ENCODE measurements around the gene TMEM255B. TPM values are rescaled to one million over a fixed set of nuclear protein-coding genes. Genes with fewer than 3 reads are reported as not detected.
"Not testable (repeated sequence)": the region's sequence is repeated elsewhere in the genome, so short reads cannot be mapped to it uniquely, and the experiment has no call there.

Gene TMEM255B
- total and polyA plus RNA-seq, 7 experiments from 2014 or later = 0.08 to 3.3 (median 1.3) TPM; not detected in 1

- peaks cover 0 to 19% (median 0%) of the 10 kb centered on the region in 11 donors for H3K9me3 Mint-ChIP-seq
- Histone ChIP-seq H3K27ac (ENCODE audit: low read depth, low read length) (no peak overlapping the region), H3K4me1 (ENCODE audit: control insufficient read depth in 2 of 2, insufficient read depth in 2 of 2, low read length in 2 of 2) (no peaks in the 10 kb centered on the region), H3K4me3 (ENCODE audit: low read length) (no peak overlapping the region), H3K9me3 (ENCODE audit: control insufficient read depth in 2 of 3, low read length in 3 of 3) (no peaks in the 10 kb centered on the region), H3K27me3 (ENCODE audit: control insufficient read depth in 2 of 2, insufficient read depth in 2 of 2, low read length in 2 of 2) (no peaks in the 10 kb centered on the region), H3K36me3 (ENCODE audit: control insufficient read depth in 2 of 3, insufficient read depth in 3 of 3, low read length in 3 of 3) (no peaks in the 10 kb centered on the region)
- ChIA-PET CTCF (no interaction called here), POLR2A (no interaction called here)
- intact Hi-C loops (cut with micrococcal nuclease) = no loop called here
- H3K4me1 Mint-ChIP-seq = no peaks in the 10 kb centered on the region
- H3K4me3 Mint-ChIP-seq = no peak overlapping the region
- H3K27ac Mint-ChIP-seq = no peak overlapping the region
- H3K27me3 Mint-ChIP-seq = peaks cover 0 to 9% (median 0%) of the 10 kb centered on the region in 5 donors
- DNase-seq (no peak), ATAC-seq (no peak)
- no peaks in the 10 kb centered on the region for H3K36me3 Mint-ChIP-seq
Measured at GRCh38 chr13:113751491-113751890, 7.5 kb upstream of the TMEM255B start.

GRCh38 chr13:113752211-113752986 lies 6.6 kb upstream of the TMEM255B start:
- CTCF ChIA-PET; ATAC-seq; H3K4me1 ChIP-seq (ENCODE audit: control insufficient read depth in 2 of 2, insufficient read depth in 2 of 2, low read length in 2 of 2); H3K27me3 Mint-ChIP-seq; H3K27ac ChIP-seq (ENCODE audit: low read depth, low read length); intact Hi-C loops (cut with micrococcal nuclease); DNase-seq; H3K4me3 ChIP-seq (ENCODE audit: low read length); H3K36me3 ChIP-seq (ENCODE audit: control insufficient read depth in 2 of 3, insufficient read depth in 3 of 3, low read length in 3 of 3); H3K9me3 ChIP-seq (ENCODE audit: control insufficient read depth in 2 of 3, low read length in 3 of 3); H3K4me3 Mint-ChIP-seq; H3K27ac Mint-ChIP-seq; H3K27me3 ChIP-seq (ENCODE audit: control insufficient read depth in 2 of 2, insufficient read depth in 2 of 2, low read length in 2 of 2); H3K4me1 Mint-ChIP-seq; H3K36me3 Mint-ChIP-seq: not testable (repeated sequence)
- H3K9me3 Mint-ChIP-seq = peaks cover 0 to 21% (median 0%) of the 10 kb centered on the region in 11 donors
- POLR2A ChIA-PET = interaction anchor here (0.6 kb wide), 1 partner anchor 575 kb away, joined by 3 read pairs; no protein-coding TSS in a partner anchor

GRCh38 chr13:113753171-113753570 lies 5.9 kb upstream of the TMEM255B start:
- Mint-ChIP-seq H3K36me3 (no peaks in the 10 kb centered on the region), H3K27ac (no peak overlapping the region), H3K4me3 (no peak overlapping the region), H3K4me1 (peaks cover 0 to 6% (median under 1%) of the 10 kb centered on the region in 7 donors), H3K9me3 (peaks cover 0 to 21% (median 0%) of the 10 kb centered on the region in 11 donors), H3K27me3 (peaks cover 0 to 12% (median 8%) of the 10 kb centered on the region in 5 donors)
- Histone ChIP-seq H3K4me1 (ENCODE audit: control insufficient read depth in 2 of 2, insufficient read depth in 2 of 2, low read length in 2 of 2) (no peaks in the 10 kb centered on the region), H3K36me3 (ENCODE audit: control insufficient read depth in 2 of 3, insufficient read depth in 3 of 3, low read length in 3 of 3) (no peaks in the 10 kb centered on the region), H3K9me3 (ENCODE audit: control insufficient read depth in 2 of 3, low read length in 3 of 3) (no peaks in the 10 kb centered on the region), H3K27ac (ENCODE audit: low read depth, low read length) (no peak overlapping the region), H3K27me3 (ENCODE audit: control insufficient read depth in 2 of 2, insufficient read depth in 2 of 2, low read length in 2 of 2) (peaks cover 0 to 4% of the 10 kb centered on the region in 2 donors), H3K4me3 (ENCODE audit: low read length) (no peak overlapping the region)
- intact Hi-C loops (cut with micrococcal nuclease) = no loop called here
- no peak for DNase-seq
- CTCF ChIA-PET = no interaction called here
- no peak for ATAC-seq
- POLR2A ChIA-PET = interaction anchor here (0.6 kb wide), 1 partner anchor 574 kb away, joined by 3 read pairs; no protein-coding TSS in a partner anchor

- H3K27ac ChIP-seq (ENCODE audit: low read depth, low read length) = no peak overlapping the region
- DNase-seq (no peak), ATAC-seq (no peak)
- POLR2A ChIA-PET = no interaction called here
- peaks cover 0 to 18% (median 12%) of the 10 kb centered on the region in 5 donors for H3K27me3 Mint-ChIP-seq
- H3K9me3 ChIP-seq (ENCODE audit: control insufficient read depth in 2 of 3, low read length in 3 of 3) = no peaks in the 10 kb centered on the region
- peaks cover 2 to 11% (median 7%) of the 10 kb centered on the region in 7 donors for H3K4me1 Mint-ChIP-seq
- H3K27me3 ChIP-seq (ENCODE audit: control insufficient read depth in 2 of 2, insufficient read depth in 2 of 2, low read length in 2 of 2) = peaks cover 0 to 7% of the 10 kb centered on the region in 2 donors
- H3K4me3 Mint-ChIP-seq = no peak overlapping the region
- H3K4me3 ChIP-seq (ENCODE audit: low read length) = no peak overlapping the region
- peaks cover 0 to 21% (median 0%) of the 10 kb centered on the region in 11 donors for H3K9me3 Mint-ChIP-seq
- intact Hi-C loops (cut with micrococcal nuclease) = no loop called here
- no peaks in the 10 kb centered on the region for H3K36me3 Mint-ChIP-seq
- H3K36me3 ChIP-seq (ENCODE audit: control insufficient read depth in 2 of 3, insufficient read depth in 3 of 3, low read length in 3 of 3) = no peaks in the 10 kb centered on the region
- H3K4me1 ChIP-seq (ENCODE audit: control insufficient read depth in 2 of 2, insufficient read depth in 2 of 2, low read length in 2 of 2) = peaks cover 0 to 6% of the 10 kb centered on the region in 2 donors
- CTCF ChIA-PET = no interaction called here
- no peak overlapping the region for H3K27ac Mint-ChIP-seq
Measured at GRCh38 chr13:113754242-113754641, 4.8 kb upstream of the TMEM255B start.

GRCh38 chr13:113754691-113755090 lies 4.3 kb upstream of the TMEM255B start:
- Mint-ChIP-seq H3K27ac (no peak overlapping the region), H3K27me3 (peaks cover 4 to 23% (median 17%) of the 10 kb centered on the region in 5 donors), H3K4me3 (no peak overlapping the region), H3K36me3 (no peaks in the 10 kb centered on the region), H3K4me1 (peaks cover 7 to 16% (median 12%) of the 10 kb centered on the region in 7 donors), H3K9me3 (peaks cover 0 to 21% (median 0%) of the 10 kb centered on the region in 11 donors)
- Histone ChIP-seq H3K27me3 (ENCODE audit: control insufficient read depth in 2 of 2, insufficient read depth in 2 of 2, low read length in 2 of 2) (peaks cover 3 to 10% of the 10 kb centered on the region in 2 donors), H3K4me3 (ENCODE audit: low read length) (no peak overlapping the region), H3K27ac (ENCODE audit: low read depth, low read length) (no peak overlapping the region), H3K36me3 (ENCODE audit: control insufficient read depth in 2 of 3, insufficient read depth in 3 of 3, low read length in 3 of 3) (no peaks in the 10 kb centered on the region), H3K9me3 (ENCODE audit: control insufficient read depth in 2 of 3, low read length in 3 of 3) (no peaks in the 10 kb centered on the region), H3K4me1 (ENCODE audit: control insufficient read depth in 2 of 2, insufficient read depth in 2 of 2, low read length in 2 of 2) (peaks cover 3 to 10% of the 10 kb centered on the region in 2 donors)
- ChIA-PET POLR2A (no interaction called here), CTCF (no interaction called here)
- intact Hi-C loops (cut with micrococcal nuclease) = no loop called here
- ATAC-seq = no peak
- DNase-seq = no peak

- peaks cover 4 to 14% of the 10 kb centered on the region in 2 donors for H3K27me3 ChIP-seq (ENCODE audit: control insufficient read depth in 2 of 2, insufficient read depth in 2 of 2, low read length in 2 of 2)
Measured at GRCh38 chr13:113756441-113757097, 2.5 kb upstream of the TMEM255B start.

More at GRCh38 chr13:113756441-113757097, 2.5 kb upstream of the TMEM255B start:
- no peak overlapping the region for H3K4me3 Mint-ChIP-seq
- Histone ChIP-seq H3K27ac (ENCODE audit: low read depth, low read length) (no peak overlapping the region), H3K4me3 (ENCODE audit: low read length) (no peak overlapping the region), H3K9me3 (ENCODE audit: control insufficient read depth in 2 of 3, low read length in 3 of 3) (no peaks in the 10 kb centered on the region), H3K36me3 (ENCODE audit: control insufficient read depth in 2 of 3, insufficient read depth in 3 of 3, low read length in 3 of 3) (no peaks in the 10 kb centered on the region), H3K4me1 (ENCODE audit: control insufficient read depth in 2 of 2, insufficient read depth in 2 of 2, low read length in 2 of 2) (peaks cover 6 to 14% of the 10 kb centered on the region in 2 donors)
- peaks cover 14 to 41% (median 34%) of the 10 kb centered on the region in 5 donors for H3K27me3 Mint-ChIP-seq
- no peak overlapping the region for H3K27ac Mint-ChIP-seq
- ChIA-PET POLR2A (interaction anchor here (0.7 kb wide), 1 partner anchor 91 kb away, joined by 6 read pairs; no protein-coding TSS in a partner anchor), CTCF (no interaction called here)
- ATAC-seq = no peak
- DNase-seq = no peak
- peaks cover 0 to 9% (median 0%) of the 10 kb centered on the region in 11 donors for H3K9me3 Mint-ChIP-seq
- intact Hi-C loops (cut with micrococcal nuclease) = no loop called here
- H3K4me1 Mint-ChIP-seq = peaks cover 13 to 21% (median 16%) of the 10 kb centered on the region in 7 donors
- no peaks in the 10 kb centered on the region for H3K36me3 Mint-ChIP-seq
